Esophagus squamous epithelium (tissue), 4 donors: ENCODE results near the gene IQCE.

ENCODE experiments used
- CTCF ChIP-seq, 6 experiments: fragments of 450-650 bp in 4 of 6; fragments of 200-600 bp in 2 of 6; sonication (generic) in 2 of 6; IDR thresholded peaks; one replicate each; pipeline ENCODE4 v1.5.1; 2016 to 2019; ENCODE audit warnings: antibody characterized with exemption in 6 of 6, mild to moderate bottlenecking in 4 of 6, moderate library complexity in 4 of 6
- POLR2A ChIP-seq, 4 donors: fragments of 450-650 bp; IDR thresholded peaks; one replicate each; pipeline ENCODE4 v1.6.1; 2017; ENCODE audit warnings: antibody characterized with exemption in 4 of 4, mild to moderate bottlenecking in 4 of 4, moderate library complexity in 3 of 4

- peak in 1 of 6 experiments; percentile 7 for TF ChIP-seq CTCF (IDR thresholded peaks at IDR 0.05)
- no peak for TF ChIP-seq POLR2A (IDR thresholded peaks at IDR 0.05)
Measured at GRCh38 chr7:2523461-2523936, 35.3 kb upstream of the IQCE start.
